Adipose tissue (tissue), 3 donors: ENCODE results near the gene SMARCB1. TPM values are rescaled to one million over a fixed set of nuclear protein-coding genes. Genes with fewer than 3 reads are reported as not detected.

Experiments
- H3K27ac ChIP-seq: one replicate; pipeline ENCODE4 v1.5.1; 2013; ENCODE audit warnings: low read depth, low read length
- WGBS, 3 donors: extraction: QIAGEN DNeasy Blood & Tissue Kit; methylation state at CpG; one replicate each; pipeline ENCODE4 v1.1.7; 2013; 5-methylcytosine and 5-hydroxymethylcytosine counted together
- polyA plus RNA-seq, 3 donors: library from polyadenylated mRNA; stranded (reverse); fragments of 200-250 nt; gene quantifications; one replicate each; pipeline ENCODE4 v1.2.3, GENCODE V29; 2013
- donor health status: healthy with polysubstance abuse.
- donor health status: Bipolar disorder and iron deficiency.
- donor health status: healthy.

Gene SMARCB1
- polyA plus RNA-seq, 3 donors: 33.5 to 50.1 (median 38.6) TPM

GRCh38 chr22:23820748-23821211, 34.0 kb downstream of the SMARCB1 start:
- no peak overlapping the region for H3K27ac ChIP-seq
- 58 to 64% (median 62%) methylated on average over 4 of the region's 4 CpGs for WGBS, 3 donors

- WGBS, 3 donors: 68 to 78% (median 77%) methylated on average over 6 of the region's 6 CpGs
- H3K27ac ChIP-seq: no peak overlapping the region
Measured at GRCh38 chr22:23822101-23822671, 35.4 kb downstream of the SMARCB1 start.

DNA sequence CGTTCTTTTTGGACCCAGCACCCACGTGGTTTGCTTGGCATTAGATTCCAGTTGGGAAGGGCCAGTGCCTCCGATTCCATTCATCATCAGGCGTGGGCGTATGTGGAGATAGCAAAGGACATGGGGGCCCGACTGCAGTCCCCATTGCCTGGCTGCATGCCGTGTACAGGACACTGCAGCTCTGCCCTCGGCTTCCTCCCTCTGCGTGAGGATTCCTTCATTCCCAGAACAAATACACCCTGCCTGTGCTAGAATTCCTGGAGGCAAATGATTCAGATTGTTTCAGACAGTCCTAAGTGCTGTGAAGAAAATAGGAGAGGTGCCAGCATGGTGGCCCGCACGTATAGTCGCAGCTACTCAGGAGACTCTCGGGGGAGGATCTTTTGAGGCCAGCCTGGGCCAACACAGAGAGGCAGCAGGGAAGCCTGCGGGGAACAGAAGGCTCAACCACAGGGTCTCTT, 36.6 kb downstream of the SMARCB1 start:
- H3K27ac ChIP-seq: no peak overlapping the region
- WGBS, 3 donors: 74 to 86% (median 75%) methylated on average over 14 of the region's 14 CpGs

GRCh38 chr22:23824476-23825245, 37.9 kb downstream of the SMARCB1 start:
- no peak overlapping the region for H3K27ac ChIP-seq
- 87 to 91% (median 89%) methylated on average over 13 of the region's 13 CpGs for WGBS, 3 donors

DNA sequence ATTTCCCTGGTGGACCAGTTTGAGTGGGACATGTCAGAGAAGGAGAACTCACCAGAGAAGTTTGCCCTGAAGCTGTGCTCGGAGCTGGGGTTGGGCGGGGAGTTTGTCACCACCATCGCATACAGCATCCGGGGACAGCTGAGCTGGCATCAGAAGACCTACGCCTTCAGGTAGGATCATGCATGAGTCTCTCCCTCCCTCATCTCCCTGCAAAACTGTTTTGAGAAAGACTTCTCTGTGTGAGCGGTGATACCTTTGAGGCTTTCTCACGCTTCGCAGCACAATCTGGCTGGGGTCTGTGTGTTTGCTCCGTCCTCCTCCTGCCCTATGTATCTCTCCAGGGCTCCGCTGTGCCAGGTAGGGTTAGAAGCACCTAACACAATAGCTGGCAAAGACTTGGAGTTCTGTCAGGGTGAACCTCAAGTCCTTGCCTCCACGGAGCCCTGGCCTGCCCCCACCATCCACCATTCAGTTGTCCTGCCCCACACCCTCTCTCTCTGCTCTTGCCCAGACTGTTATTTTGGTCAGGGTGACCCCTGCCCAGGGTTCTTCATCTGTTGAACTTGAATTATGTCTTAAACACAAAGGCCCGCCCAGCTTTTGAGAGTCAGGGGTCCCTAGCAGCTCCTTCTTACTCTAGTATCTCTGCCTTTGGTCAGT, 38.6 kb downstream of the SMARCB1 start:
- WGBS, 3 donors: 94 to 95% (median 94%) methylated on average over 12 of the region's 12 CpGs
- H3K27ac ChIP-seq: no peak overlapping the region

GRCh38 chr22:23826510-23827350, 40.0 kb downstream of the SMARCB1 start:
- WGBS, 3 donors: 66 to 84% (median 76%) methylated on average over 14 to 15 of the region's 15 CpGs
- H3K27ac ChIP-seq: no peak overlapping the region

- 77 to 86% (median 84%) methylated on average over 11 of the region's 11 CpGs for WGBS, 3 donors
- no peak overlapping the region for H3K27ac ChIP-seq
Measured at GRCh38 chr22:23827351-23827995, 40.7 kb downstream of the SMARCB1 start.

DNA sequence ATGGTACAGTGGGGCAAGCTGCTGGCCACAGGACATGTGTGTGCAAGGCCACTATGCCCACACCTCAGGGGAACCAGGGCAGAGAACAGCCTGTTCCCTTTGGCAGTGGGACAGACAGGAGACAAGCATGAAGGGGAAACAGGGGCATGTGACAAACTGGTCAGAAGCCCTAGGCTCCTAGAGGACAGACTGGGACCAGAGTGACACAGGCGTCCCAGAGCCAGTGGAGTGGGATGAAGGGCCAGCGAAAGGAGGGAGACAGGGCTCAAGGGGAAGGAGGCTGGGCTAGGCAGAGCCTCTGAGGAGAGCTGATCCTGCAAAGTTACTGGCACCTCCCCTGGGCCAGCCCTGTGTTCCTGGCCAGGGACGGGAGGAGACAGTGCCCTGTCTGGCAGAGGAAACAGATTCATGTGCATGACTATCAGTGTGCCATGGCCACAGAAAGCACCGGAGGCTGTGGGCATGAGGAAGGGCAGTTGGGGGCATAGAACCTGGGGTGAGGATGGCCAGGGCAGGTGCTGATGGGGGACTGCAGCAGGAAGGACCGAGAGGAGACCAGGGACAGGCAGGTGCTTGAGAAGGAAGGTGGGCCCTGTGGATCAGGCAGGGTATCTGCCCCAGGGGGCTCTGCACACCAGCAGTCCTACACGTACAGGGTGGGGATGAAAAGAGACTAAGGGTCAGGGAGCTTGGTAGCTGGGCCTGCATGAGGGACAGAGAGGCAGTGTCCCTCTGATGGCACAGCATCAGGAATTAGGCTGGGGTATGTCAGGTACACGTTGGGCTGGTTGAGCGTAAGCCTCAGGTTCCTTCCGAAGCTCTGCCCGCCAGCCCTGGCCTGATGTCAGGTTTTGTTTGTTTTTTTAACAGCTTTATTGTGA, 42.3 kb downstream of the SMARCB1 start:
- WGBS, 3 donors: 88 to 92% (median 91%) methylated on average over 9 to 10 of the region's 10 CpGs
- no peak overlapping the region for H3K27ac ChIP-seq

DNA sequence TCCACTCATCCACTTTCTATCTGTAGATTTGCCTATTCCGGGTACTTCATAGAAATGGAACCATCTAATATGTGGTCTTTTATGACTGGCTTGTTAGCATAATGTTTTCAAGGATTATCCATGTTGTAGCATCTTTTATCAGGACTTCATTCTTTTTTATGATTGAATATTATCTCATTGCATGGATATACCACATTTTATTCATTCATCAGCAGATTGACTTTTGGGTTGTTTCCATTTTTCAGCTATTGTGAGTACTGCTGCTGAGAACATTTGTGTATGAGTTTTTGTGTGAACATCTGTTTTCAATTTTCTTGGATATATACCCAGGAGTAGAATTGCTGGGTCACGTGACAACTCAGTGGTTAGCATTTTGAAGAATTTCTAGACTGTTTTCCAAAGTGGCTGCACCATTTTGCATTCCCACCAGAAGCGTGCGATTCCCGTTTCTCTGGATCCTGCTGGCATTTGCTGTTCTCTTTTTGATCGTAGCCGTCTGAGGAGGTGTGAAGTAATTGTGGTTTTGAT, 43.1 kb downstream of the SMARCB1 start:
- 66 to 89% (median 67%) methylated on average over 7 of the region's 7 CpGs for WGBS, 3 donors
- H3K27ac ChIP-seq: no peak overlapping the region

- 86 to 94% (median 92%) methylated on average over 8 of the region's 8 CpGs for WGBS, 3 donors
- H3K27ac ChIP-seq: no peak overlapping the region
Measured at GRCh38 chr22:23831261-23831660, 44.5 kb downstream of the SMARCB1 start.

DNA sequence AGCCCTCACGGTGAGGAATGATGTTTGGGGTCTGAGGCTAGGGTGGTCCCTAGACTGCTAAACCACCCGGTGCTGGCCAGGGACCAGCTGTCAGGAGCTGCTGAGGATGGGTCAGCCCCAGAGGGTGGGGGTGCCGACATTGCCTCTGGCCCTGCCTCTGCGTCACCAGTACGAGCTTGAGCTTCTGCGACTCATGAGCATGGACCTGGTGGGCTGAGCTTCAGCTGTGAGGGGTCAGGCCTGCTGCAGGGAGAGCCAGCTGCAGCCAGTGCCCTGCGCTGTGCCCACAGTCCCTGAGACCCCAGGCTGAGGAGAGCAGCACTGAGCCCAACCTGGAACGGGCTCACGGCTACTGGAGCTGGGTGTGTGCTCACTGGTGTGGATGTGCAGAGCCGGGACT, 45.0 kb downstream of the SMARCB1 start:
- WGBS, 3 donors: 83 to 90% (median 88%) methylated on average over 10 of the region's 10 CpGs
- no peak overlapping the region for H3K27ac ChIP-seq

DNA sequence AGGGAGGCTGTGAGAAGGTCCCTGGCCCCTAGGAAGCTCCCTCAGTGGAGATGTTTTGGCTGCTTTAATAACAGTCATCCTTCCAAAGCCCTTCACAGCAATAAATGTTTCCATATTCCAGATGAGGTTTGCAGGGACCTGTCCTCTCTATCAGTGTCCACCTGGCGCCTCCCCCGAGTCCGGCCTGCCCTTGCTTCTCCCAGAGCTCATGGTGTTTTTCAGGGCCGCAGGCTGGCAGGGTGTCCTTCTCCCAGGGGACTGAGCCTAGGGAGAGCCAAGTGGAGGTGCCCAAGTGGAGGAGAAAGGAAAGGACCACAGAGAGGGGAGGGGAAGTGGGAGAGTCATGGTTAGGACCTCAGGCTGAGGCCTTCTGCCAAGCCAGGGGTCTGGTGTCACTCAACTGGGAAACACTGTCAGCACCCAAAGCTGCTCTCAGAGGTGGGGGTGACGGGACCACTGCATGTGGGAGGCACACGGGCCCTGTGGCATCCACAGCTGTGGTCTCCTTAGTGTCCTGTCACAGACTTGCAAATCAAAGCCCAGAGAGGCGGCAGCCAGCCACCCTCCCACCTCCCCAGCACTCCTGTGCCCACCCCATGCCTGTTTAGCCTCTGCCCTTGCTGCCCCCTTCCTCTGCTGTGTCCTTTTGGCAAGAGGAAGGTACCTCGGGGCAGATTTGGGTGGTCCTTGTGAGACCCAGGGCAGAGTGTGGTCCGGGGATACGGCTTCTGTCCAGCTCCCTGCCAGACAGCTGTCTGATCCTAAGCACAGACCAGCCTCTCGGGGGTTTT, 45.7 kb downstream of the SMARCB1 start:
- WGBS, 3 donors: 77 to 89% (median 80%) methylated on average over 11 of the region's 11 CpGs

DNA sequence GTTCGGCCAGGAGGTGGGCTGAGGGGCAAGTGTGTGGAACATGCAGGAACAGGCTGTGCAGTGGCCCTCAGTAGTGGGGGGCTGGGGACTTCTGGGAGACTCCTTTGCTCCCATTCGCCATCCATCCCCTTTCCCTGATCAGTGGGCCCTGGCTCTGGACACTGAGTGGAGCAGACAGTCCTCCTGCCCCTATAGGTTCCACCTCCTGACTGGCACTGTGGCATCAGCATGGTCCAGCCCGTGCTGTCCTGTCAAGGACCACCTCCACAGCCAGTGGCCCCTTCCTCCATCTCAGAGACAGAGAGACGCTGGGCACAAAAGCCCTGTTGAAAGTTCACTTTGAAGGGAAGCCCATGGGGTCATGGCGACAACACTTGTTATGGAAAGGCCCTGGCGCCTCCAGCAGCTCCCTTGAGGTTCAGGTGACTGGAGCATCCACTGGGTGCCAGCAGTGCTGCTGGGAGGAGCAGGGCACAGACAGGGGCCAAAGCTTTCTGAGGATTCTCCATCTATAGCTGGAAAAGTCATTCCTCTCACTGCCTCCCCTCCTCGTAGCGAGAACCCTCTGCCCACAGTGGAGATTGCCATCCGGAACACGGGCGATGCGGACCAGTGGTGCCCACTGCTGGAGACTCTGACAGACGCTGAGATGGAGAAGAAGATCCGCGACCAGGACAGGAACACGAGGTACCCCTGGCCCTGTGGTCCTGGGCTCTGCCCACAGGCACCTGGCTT, 46.4 kb downstream of the SMARCB1 start:
- 89 to 92% (median 91%) methylated on average over 16 of the region's 16 CpGs for WGBS, 3 donors
- no peak overlapping the region for H3K27ac ChIP-seq

More for the DNA sequence above, 45.7 kb downstream of the SMARCB1 start:
- no peak overlapping the region for H3K27ac ChIP-seq

DNA sequence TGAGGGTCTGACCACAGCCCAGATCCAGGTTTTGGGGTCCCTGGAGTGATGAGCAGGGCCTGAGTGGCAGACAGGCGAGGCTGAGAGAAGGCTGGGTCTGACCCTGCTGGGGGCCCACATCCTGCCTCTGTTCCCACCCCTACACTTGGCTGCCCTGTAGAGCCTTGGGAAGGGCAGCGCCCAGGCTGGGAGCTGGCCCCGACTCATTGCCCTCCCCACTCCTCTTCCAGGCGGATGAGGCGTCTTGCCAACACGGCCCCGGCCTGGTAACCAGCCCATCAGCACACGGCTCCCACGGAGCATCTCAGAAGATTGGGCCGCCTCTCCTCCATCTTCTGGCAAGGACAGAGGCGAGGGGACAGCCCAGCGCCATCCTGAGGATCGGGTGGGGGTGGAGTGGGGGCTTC, 47.1 kb downstream of the SMARCB1 start:
- WGBS, 3 donors: 64 to 84% (median 83%) methylated on average over 13 of the region's 13 CpGs
- H3K27ac ChIP-seq: no peak overlapping the region

DNA sequence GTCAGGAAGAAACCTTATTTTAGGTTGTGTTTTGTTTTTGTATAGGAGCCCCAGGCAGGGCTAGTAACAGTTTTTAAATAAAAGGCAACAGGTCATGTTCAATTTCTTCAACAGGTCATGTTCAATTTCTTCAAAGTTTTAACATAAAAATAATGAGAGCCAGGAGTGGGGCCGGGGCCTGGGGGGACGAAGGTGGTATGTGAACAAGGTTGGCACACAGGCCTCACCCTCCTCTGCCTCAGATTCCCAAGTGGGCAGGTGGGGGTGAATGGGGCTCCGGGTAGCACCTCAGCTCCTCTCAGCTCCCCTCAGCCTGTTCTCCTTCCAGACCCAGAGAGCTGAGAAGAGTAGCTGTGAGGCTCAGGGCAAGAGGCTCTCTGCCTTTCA, 47.6 kb downstream of the SMARCB1 start:
- WGBS, 3 donors: 86 to 93% (median 90%) methylated on average over 3 of the region's 3 CpGs
- H3K27ac ChIP-seq: no peak overlapping the region
